Measurements from ENCODE around the gene APBB2. TPM values are rescaled to one million over a fixed set of nuclear protein-coding genes. Genes with fewer than 3 reads are reported as not detected.

APBB2 gene
- total RNA-seq, 1 donor = 92.3 TPM

DNA sequence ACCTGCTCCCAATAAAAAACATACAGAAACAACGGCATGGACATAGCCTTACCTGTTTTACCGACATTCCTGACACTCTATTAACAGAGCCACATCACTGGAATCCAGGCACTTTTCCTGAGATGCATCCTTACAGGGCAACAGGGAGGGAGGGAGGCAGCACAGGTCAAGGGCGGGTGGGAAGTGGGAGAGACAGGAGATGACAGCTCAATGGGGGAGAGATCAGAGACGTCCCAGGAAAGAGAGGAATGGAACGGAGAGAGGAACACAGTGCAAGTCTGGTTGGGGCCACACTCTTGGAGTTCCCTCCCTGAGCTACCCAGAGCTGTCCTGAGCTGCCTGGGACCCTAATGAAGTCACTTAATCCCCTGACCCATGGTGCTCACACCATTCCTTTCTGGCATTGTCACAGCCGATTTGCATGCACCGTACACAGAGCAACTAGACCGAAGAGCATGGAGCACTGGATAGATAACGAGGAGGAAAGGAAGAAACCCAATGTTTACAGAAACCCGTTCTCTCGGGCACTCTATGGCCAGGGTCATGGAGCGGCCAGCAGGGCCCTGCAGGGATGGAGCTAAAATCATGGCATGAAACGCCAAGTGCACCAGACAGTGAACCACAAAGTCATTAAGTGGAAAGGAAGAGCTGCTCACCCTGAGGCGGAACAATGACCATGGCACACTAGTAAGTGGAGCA, 371.5 kb downstream of the APBB2 start:
- Histone ChIP-seq H2AFZ (ENCODE audit: low read length) (no peak overlapping the region), H3K27me3 (ENCODE audit: insufficient read depth, low read length) (no peaks in the 10 kb centered on the region), H3K4me1 (ENCODE audit: insufficient read depth, low read length) (peaks cover 6% of the 10 kb centered on the region), H3K79me2 (ENCODE audit: insufficient read depth, low read length) (no peaks in the 10 kb centered on the region), H3K27ac (ENCODE audit: low read depth, low read length) (no peak overlapping the region), H3K36me3 (ENCODE audit: insufficient read depth, low read length) (no peaks in the 10 kb centered on the region), H3K4me3 (ENCODE audit: insufficient read depth, low read length) (no peak overlapping the region), H3K9me3 (ENCODE audit: low read depth, low read length) (no peaks in the 10 kb centered on the region), H3K4me2 (ENCODE audit: insufficient read depth, low read length) (no peak overlapping the region), H4K20me1 (ENCODE audit: insufficient read depth, low read length) (peaks cover 2% of the 10 kb centered on the region)
- no peak for TF ChIP-seq CTCF (IDR thresholded peaks at IDR 0.05; ENCODE audit: extremely low read depth, low read depth, low read length)
- no peak for DNase-seq (ENCODE audit: insufficient read length, low spot score, missing footprints)

- no peak for DNase-seq (ENCODE audit: insufficient read length, low spot score, missing footprints)
- Histone ChIP-seq H3K36me3 (ENCODE audit: insufficient read depth, low read length) (no peaks in the 10 kb centered on the region), H3K27ac (ENCODE audit: low read depth, low read length) (no peak overlapping the region), H3K9me3 (ENCODE audit: low read depth, low read length) (no peaks in the 10 kb centered on the region), H2AFZ (ENCODE audit: low read length) (no peak overlapping the region), H3K4me1 (ENCODE audit: insufficient read depth, low read length) (peaks cover 6% of the 10 kb centered on the region), H4K20me1 (ENCODE audit: insufficient read depth, low read length) (peaks cover 2% of the 10 kb centered on the region), H3K4me3 (ENCODE audit: insufficient read depth, low read length) (no peak overlapping the region), H3K79me2 (ENCODE audit: insufficient read depth, low read length) (no peaks in the 10 kb centered on the region), H3K27me3 (ENCODE audit: insufficient read depth, low read length) (no peaks in the 10 kb centered on the region), H3K4me2 (ENCODE audit: insufficient read depth, low read length) (no peak overlapping the region)
- no peak for TF ChIP-seq CTCF (IDR thresholded peaks at IDR 0.05; ENCODE audit: extremely low read depth, low read depth, low read length)
Measured at GRCh38 chr4:40842318-40842717, 372.0 kb downstream of the APBB2 start.

DNA sequence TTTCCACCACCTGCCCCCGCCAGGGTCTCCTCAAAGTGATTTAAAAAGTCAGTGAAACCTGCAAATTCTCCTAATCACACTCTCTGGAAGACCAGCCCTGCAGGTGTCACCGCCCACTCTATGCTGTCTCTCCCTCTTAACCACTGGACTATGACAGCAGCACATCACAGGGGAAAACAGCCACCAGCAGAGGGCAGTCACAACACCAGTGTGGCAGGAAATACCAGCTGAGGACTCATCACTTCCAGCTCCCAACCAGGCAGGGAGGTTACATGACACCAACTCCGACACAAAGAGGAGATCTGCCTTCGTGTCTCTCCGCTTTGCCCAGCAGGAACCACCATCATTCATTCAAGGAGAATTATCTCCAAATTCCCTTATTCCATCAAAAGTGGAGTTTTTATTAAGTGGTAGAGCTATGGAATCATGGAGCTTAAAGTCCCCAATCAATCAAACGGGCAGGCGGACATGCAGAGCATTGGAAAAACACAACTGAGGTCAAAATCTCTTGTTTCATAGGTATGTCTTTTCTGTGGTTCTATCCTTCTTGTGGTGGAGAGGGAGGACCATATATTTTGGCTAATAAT, 373.3 kb downstream of the APBB2 start:
- peak overlapping the region; percentile 16 for H3K4me2 ChIP-seq (ENCODE audit: insufficient read depth, low read length)
- peaks cover 2% of the 10 kb centered on the region for H4K20me1 ChIP-seq (ENCODE audit: insufficient read depth, low read length)
- H3K4me3 ChIP-seq (ENCODE audit: insufficient read depth, low read length) = no peak overlapping the region
- no peaks in the 10 kb centered on the region for H3K9me3 ChIP-seq (ENCODE audit: low read depth, low read length)
- peaks cover 6% of the 10 kb centered on the region for H3K4me1 ChIP-seq (ENCODE audit: insufficient read depth, low read length)
- H3K36me3 ChIP-seq (ENCODE audit: insufficient read depth, low read length) = no peaks in the 10 kb centered on the region
- H3K27ac ChIP-seq (ENCODE audit: low read depth, low read length) = no peak overlapping the region
- no peaks in the 10 kb centered on the region for H3K79me2 ChIP-seq (ENCODE audit: insufficient read depth, low read length)
- DNase-seq (ENCODE audit: insufficient read length, low spot score, missing footprints) = peak; percentile 92
- TF ChIP-seq CTCF (IDR thresholded peaks at IDR 0.05; ENCODE audit: extremely low read depth, low read depth, low read length) = peak; percentile 89
- no peaks in the 10 kb centered on the region for H3K27me3 ChIP-seq (ENCODE audit: insufficient read depth, low read length)
- H2AFZ ChIP-seq (ENCODE audit: low read length) = no peak overlapping the region

GRCh38 chr4:40840255-40840984, 373.9 kb downstream of the APBB2 start:
- no peaks in the 10 kb centered on the region for H3K36me3 ChIP-seq (ENCODE audit: insufficient read depth, low read length)
- H4K20me1 ChIP-seq (ENCODE audit: insufficient read depth, low read length) = peaks cover 2% of the 10 kb centered on the region
- no peak for TF ChIP-seq CTCF (IDR thresholded peaks at IDR 0.05; ENCODE audit: extremely low read depth, low read depth, low read length)
- no peaks in the 10 kb centered on the region for H3K27me3 ChIP-seq (ENCODE audit: insufficient read depth, low read length)
- no peak overlapping the region for H2AFZ ChIP-seq (ENCODE audit: low read length)
- H3K4me1 ChIP-seq (ENCODE audit: insufficient read depth, low read length) = peaks cover 6% of the 10 kb centered on the region
- H3K79me2 ChIP-seq (ENCODE audit: insufficient read depth, low read length) = no peaks in the 10 kb centered on the region
- H3K4me2 ChIP-seq (ENCODE audit: insufficient read depth, low read length) = no peak overlapping the region
- no peak for DNase-seq (ENCODE audit: insufficient read length, low spot score, missing footprints)
- no peak overlapping the region for H3K27ac ChIP-seq (ENCODE audit: low read depth, low read length)
- no peaks in the 10 kb centered on the region for H3K9me3 ChIP-seq (ENCODE audit: low read depth, low read length)
- H3K4me3 ChIP-seq (ENCODE audit: insufficient read depth, low read length) = no peak overlapping the region

Data from osteoblast (primary cell).